Gastrocnemius medialis (tissue), 4 donors: Measurements from ENCODE around the gene NQO2. TPM values are rescaled to one million over a fixed set of nuclear protein-coding genes. Genes with fewer than 3 reads are reported as not detected.

ENCODE experiments used
- ATAC-seq, 2 donors: fragments of 150-250 bp; one replicate each; pipeline ENCODE4 v1.9.1; 2016
- DNase-seq, 2 donors: peaks; one replicate each; pipeline ENCODE4 v3.0.0-alpha.2; 2019
- H3K27ac ChIP-seq, 4 donors: fragments of 200-600 bp; sonication (generic); 1 replicate in 1 of 4; 2 replicates in 3 of 4; pipeline ENCODE4 v1.5.1; 2016 to 2018; ENCODE audit warnings: mild to moderate bottlenecking in 2 of 4, moderate library complexity in 1 of 4
- H3K27me3 ChIP-seq, 3 donors: fragments of 200-600 bp; sonication (generic) in 2 of 3; 1 replicate in 1 of 3; 2 replicates in 2 of 3; pipeline versions ENCODE4 v1.5.1 to v1.6.0; 2016 to 2019; ENCODE audit warnings: mild to moderate bottlenecking in 1 of 3, moderate library complexity in 1 of 3
- H3K36me3 ChIP-seq, 2 donors: fragments of 200-600 bp; sonication (generic) in 1 of 2; one replicate each; pipeline ENCODE4 v1.5.1; 2017 to 2018
- H3K4me1 ChIP-seq, 2 donors: fragments of 200-600 bp; sonication (generic) in 1 of 2; one replicate each; pipeline ENCODE4 v1.5.1; 2016 to 2017; ENCODE audit warnings: mild to moderate bottlenecking in 2 of 2
- H3K4me3 ChIP-seq, 4 donors: fragments of 200-600 bp; sonication (generic) in 3 of 4; 1 replicate in 1 of 4; 2 replicates in 3 of 4; pipeline ENCODE4 v1.5.1; 2016 to 2019; ENCODE audit warnings: mild to moderate bottlenecking in 2 of 4
- H3K9me3 ChIP-seq, 3 donors: fragments of 200-600 bp; sonication (generic) in 2 of 3; 1 replicate in 1 of 3; 2 replicates in 2 of 3; pipeline ENCODE4 v1.5.1; 2016 to 2019
- POLR2A ChIP-seq, 2 donors: fragments of 450-650 bp; IDR thresholded peaks; one replicate each; pipeline ENCODE4 v1.6.1; 2017; ENCODE audit warnings: antibody characterized with exemption in 2 of 2, mild to moderate bottlenecking in 2 of 2, moderate library complexity in 2 of 2
- in situ Hi-C, 4 donors: fragments of 200-750 bp; cut with MboI; loops; one replicate each; pipeline versions ENCODE4 v1.15.0 to v1.8.0; 2017; ENCODE audit warnings: low sequenced_read_pairs in 4 of 4
- intact Hi-C: fragments of 100-400 bp; cut with DNase I; formaldehyde crosslinking; loops from one replicate; pipeline ENCODE4 v1.15.1; 2023; ENCODE audit warnings: low total_unique reads
- total RNA-seq, 4 donors: library from RNA; depleted of rRNA; stranded (reverse); fragments of >200 nt; gene quantifications; one replicate each; pipeline versions ENCODE4 v1.1.0 to v1.2.3, GENCODE V29; 2016
- TF ChIP-seq, protein P1 (sequence below), 5 experiments: fragments of 450-650 bp in 3 of 5; fragments of 200-600 bp in 2 of 5; sonication (generic) in 2 of 5; IDR thresholded peaks in 4 of 5; conservative IDR thresholded peaks in 1 of 5; 1 replicate in 4 of 5; 2 replicates in 1 of 5; pipeline ENCODE4 v1.5.1; 2016 to 2019; ENCODE audit warnings: antibody characterized with exemption in 5 of 5, mild to moderate bottlenecking in 3 of 5, moderate library complexity in 3 of 5

Gene NQO2
- total RNA-seq, 4 donors from 2014 or later: 46.7 to 94.5 (median 60.3) TPM

DNA sequence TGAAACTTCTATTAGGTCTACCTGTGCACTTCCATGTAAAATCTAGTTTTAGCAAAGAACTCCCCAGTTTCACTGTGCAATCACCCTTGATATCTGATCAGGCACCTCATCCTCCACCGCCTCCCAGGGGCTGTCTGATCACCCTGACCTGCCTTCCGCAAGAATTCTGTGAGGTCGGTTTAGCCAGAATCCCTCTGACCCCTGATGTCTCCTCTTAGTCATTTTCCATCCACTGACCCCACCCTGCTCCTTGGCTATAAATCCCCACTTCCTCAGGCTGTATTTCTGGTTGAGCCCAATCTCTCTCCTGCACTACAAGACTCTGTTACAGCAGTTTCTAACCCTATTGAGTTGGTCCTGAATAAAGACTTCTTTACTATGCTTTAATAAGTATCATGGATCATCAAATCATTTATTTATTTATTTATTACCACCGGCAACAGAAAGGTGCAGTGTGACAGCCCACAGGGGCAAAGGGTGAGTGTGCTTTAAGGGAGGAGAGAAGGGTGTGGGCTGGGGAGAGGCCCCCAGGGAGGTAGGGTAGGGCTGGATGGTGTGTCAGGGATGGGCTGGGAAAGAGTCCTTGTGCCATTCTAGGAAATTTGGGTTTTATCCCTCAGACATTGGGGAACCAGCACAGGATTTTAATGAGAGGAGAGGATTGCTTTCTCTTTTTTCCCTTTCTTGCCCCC is 17.1 kb upstream of the NQO2 start:
- intact Hi-C loops: no loop called here
- peaks cover 18 to 37% of the 10 kb centered on the region in 2 donors for H3K4me1 ChIP-seq
- in situ Hi-C loops: loop anchor here in 1 of 4 donors (25.0 kb wide), 1 partner anchor 280 kb away; the partner anchor contains the start of gene PSMG4
- no peak for DNase-seq
- H3K27me3 ChIP-seq: no peaks in the 10 kb centered on the region
- no peak overlapping the region for H3K4me3 ChIP-seq
- H3K36me3 ChIP-seq: no peaks in the 10 kb centered on the region
- peak overlapping the region; percentile 81 to 94 (median 87) for H3K27ac ChIP-seq
- TF ChIP-seq, protein P1, sequence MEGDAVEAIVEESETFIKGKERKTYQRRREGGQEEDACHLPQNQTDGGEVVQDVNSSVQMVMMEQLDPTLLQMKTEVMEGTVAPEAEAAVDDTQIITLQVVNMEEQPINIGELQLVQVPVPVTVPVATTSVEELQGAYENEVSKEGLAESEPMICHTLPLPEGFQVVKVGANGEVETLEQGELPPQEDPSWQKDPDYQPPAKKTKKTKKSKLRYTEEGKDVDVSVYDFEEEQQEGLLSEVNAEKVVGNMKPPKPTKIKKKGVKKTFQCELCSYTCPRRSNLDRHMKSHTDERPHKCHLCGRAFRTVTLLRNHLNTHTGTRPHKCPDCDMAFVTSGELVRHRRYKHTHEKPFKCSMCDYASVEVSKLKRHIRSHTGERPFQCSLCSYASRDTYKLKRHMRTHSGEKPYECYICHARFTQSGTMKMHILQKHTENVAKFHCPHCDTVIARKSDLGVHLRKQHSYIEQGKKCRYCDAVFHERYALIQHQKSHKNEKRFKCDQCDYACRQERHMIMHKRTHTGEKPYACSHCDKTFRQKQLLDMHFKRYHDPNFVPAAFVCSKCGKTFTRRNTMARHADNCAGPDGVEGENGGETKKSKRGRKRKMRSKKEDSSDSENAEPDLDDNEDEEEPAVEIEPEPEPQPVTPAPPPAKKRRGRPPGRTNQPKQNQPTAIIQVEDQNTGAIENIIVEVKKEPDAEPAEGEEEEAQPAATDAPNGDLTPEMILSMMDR (IDR thresholded peaks at IDR 0.05 in 4 of 5, conservative IDR thresholded peaks at IDR 0.05 in 1 of 5): no peak
- no peak for TF ChIP-seq POLR2A (IDR thresholded peaks at IDR 0.05)
- no peak for ATAC-seq
- no peaks in the 10 kb centered on the region for H3K9me3 ChIP-seq

DNA sequence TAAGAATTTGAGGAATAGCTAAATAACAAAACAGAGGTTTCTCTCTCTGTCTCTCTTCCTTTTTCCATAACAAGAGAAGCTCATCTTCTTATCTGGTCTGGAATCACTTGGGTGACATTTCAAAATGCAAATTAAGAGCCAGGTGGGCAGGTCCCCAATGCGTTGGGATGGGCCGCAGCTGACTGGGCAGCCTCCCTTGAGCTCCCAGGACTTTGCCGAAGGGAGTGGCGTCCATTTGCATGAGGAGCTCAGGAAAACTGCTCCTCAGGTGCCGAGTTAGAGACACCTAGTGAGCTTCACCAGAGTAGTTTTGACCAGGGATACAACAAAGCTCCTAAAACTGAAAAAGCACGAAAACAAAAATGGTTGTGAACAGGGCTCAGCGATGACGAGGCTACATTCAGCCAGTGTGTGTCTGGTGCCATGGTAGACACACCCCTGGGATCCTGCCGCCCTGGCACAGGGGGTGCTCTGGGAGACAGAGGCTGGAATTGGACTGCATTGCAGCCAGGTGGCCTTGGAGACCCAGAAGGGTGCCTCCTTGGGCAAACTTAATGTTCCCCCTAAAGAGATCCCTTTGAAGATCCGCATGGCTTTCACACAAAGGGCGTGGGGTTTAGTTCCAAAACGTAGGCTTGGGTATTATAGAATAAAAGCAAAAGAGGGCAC is 14.8 kb upstream of the NQO2 start:
- H3K4me1 ChIP-seq: peaks cover 29 to 36% of the 10 kb centered on the region in 2 donors
- ATAC-seq: no peak
- in situ Hi-C loops: loop anchor here in 2 of 4 donors (5.0 to 25.0 kb wide), 2 partner anchors 33 to 277 kb away; partner anchors contain the start of gene PSMG4 (in 1 of the 2)

GRCh38 chr6:2986722-2987221 is 12.9 kb upstream of the NQO2 start:
- H3K27me3 ChIP-seq: no peaks in the 10 kb centered on the region
- no peak for ATAC-seq
- in situ Hi-C loops: loop anchor here in 2 of 4 donors (5.0 to 25.0 kb wide), 2 partner anchors 34 to 276 kb away; partner anchors contain the start of gene PSMG4 (in 1 of the 2)
- H3K27ac ChIP-seq: no peak overlapping the region
- intact Hi-C loops: loop anchor here (5.0 kb wide), 2 partner anchors 194 to 219 kb away; partner anchors contain the start of gene WRNIP1
- no peaks in the 10 kb centered on the region for H3K9me3 ChIP-seq
- H3K36me3 ChIP-seq: no peaks in the 10 kb centered on the region
- H3K4me3 ChIP-seq: no peak overlapping the region
- peaks cover 17 to 26% of the 10 kb centered on the region in 2 donors for H3K4me1 ChIP-seq
- no peak for TF ChIP-seq POLR2A (IDR thresholded peaks at IDR 0.05)
- TF ChIP-seq, protein P1 (IDR thresholded peaks at IDR 0.05 in 4 of 5, conservative IDR thresholded peaks at IDR 0.05 in 1 of 5): no peak
- DNase-seq: no peak

More for the DNA sequence above, 14.8 kb upstream of the NQO2 start:
- no peak overlapping the region for H3K4me3 ChIP-seq
- H3K27me3 ChIP-seq: no peaks in the 10 kb centered on the region
- no peak for DNase-seq
- intact Hi-C loops: loop anchor here (5.0 kb wide), 2 partner anchors 193 to 218 kb away; partner anchors contain the start of gene WRNIP1
- H3K9me3 ChIP-seq: no peaks in the 10 kb centered on the region
- TF ChIP-seq, protein P1 (IDR thresholded peaks at IDR 0.05 in 4 of 5, conservative IDR thresholded peaks at IDR 0.05 in 1 of 5): no peak
- no peak for TF ChIP-seq POLR2A (IDR thresholded peaks at IDR 0.05)
- no peak overlapping the region for H3K27ac ChIP-seq
- H3K36me3 ChIP-seq: no peaks in the 10 kb centered on the region

DNA sequence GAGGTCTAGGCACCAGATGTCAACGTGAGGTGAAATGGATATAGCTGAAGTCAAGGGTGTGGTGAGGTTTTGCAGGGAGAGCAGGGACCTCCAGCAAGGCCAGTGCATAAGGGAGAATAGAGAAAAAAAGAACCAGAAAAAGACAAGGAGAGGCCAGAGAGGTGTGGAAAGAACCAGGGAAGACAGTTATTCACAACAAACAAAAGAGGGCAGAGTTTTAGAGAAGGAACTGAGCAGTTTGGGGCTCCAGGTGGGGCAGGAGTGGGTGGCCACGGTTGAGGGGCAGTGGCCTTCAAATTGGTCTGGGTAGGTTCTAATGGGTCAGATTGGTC is 11.6 kb upstream of the NQO2 start:
- in situ Hi-C loops: loop anchor here in 2 of 4 donors (5.0 to 25.0 kb wide), 2 partner anchors 36 to 274 kb away; partner anchors contain the start of gene PSMG4 (in 1 of the 2)
- intact Hi-C loops: loop anchor here (1.0 to 5.0 kb wide), 4 partner anchors 17 to 221 kb away; partner anchors contain the start of genes SERPINB6 and WRNIP1
- TF ChIP-seq, protein P1 (IDR thresholded peaks at IDR 0.05 in 4 of 5, conservative IDR thresholded peaks at IDR 0.05 in 1 of 5): no peak
- no peak for TF ChIP-seq POLR2A (IDR thresholded peaks at IDR 0.05)
- DNase-seq (no peak), ATAC-seq (no peak)
- H3K4me3 ChIP-seq: peak overlapping the region; percentile 58 to 84 (median 84)
- peak overlapping the region; percentile 80 to 95 (median 94) for H3K27ac ChIP-seq
- no peaks in the 10 kb centered on the region for H3K27me3 ChIP-seq
- H3K4me1 ChIP-seq: peaks cover 7 to 19% of the 10 kb centered on the region in 2 donors
- H3K36me3 ChIP-seq: no peaks in the 10 kb centered on the region
- H3K9me3 ChIP-seq: no peaks in the 10 kb centered on the region
